ENCODE data around the gene PPIE.
"Not testable (repeated sequence)": the region's sequence is repeated elsewhere in the genome, so short reads cannot be mapped to it uniquely, and the experiment has no call there.

Gene PPIE

DNA sequence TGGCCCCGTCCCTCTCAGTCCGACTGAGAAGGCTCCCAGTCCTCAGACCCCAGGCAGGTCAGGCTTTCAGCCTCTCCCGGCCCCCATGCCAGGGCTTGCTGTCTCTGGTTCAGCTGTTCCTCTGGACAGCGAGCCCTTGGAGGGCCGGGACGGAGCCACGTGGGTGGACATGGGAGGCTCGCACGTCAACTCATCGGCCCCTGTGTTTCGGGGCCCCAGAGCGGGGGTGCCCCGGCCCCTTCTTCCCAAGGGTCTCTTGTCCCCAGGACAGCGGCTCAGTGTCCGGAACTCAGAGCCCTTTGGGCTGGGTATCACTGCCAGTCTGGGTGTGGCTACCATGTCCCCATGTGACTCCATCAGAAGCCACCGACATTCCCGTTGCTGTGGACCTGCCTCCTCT is 39.2 kb downstream of the PPIE start:
- not testable (repeated sequence) for DNase-seq

DNA sequence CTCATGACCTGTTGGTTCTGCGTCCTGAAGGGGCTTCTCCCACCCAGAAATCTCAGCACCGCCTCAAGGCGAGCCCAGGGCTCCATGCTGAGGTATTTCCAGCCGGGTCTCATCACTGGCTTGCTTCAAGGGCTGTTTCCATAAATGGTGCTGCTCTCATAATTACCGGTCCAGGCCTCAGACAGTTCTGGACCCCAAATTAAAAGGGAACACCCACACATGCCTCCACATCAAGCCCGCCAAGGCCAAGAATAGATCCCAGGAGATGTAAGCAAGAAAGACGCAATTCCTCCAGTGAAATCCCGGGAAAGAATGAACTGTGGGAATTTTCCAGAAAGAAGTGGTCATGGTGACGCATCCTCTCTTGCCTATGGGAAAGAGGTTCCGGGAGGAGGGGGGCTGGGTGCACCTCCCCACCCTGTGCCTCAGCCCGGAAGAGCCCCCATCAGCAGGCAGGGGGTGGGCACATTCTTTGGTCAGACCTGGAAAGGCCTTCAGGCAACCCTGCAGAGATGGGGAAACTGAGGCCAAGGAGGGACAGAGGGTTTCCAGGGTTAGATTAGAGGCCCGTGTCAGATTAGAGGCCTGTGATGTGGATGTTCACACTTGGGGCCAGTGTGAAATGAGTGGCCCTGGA is 39.9 kb downstream of the PPIE start:
- DNase-seq, result not testable (repeated sequence)

GRCh38 chr1:39779137-39779536 is 40.5 kb downstream of the PPIE start:
- DNase-seq, result no peak

DNA sequence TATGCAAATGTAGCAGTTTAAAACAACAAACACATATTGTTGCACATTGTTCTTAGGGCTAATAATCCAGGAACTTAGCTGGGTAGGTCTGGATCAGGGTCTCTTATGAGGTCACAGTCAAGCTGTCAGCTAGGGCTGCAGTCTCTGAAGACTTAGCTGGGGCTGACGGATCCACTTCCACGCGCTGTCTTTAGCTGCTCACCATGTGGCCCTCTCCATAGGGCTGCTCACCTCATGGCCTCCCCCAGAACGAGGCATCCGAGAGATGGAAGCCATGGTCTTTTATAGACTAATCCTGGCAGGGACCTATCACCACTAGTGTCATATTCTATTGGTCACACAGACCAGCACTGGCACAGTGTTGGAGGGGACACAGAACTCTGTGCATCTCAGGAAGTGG is 41.1 kb downstream of the PPIE start:
- no peak for DNase-seq

GRCh38 chr1:39781349-39781715 is 42.6 kb downstream of the PPIE start:
- DNase-seq, result no peak

DNA sequence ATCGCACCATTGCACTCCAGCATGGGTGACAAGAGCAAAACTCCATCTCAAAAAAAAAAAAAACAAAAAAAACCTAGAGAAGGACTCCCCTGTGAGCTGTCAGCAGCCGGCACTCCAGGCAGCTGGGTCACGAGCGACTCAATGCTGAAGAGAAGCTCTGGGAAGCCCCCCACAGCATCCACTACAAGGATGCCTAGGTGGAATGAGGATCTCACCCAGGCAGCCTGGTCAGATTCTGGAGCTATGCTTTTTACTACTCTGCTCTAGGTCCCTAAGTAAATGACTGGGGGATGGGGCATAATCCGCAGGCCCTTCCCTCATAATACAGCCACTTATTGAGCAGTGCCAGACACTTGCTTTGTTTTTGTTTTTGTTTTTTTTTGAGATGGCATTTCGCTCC is 43.4 kb downstream of the PPIE start:
- DNase-seq, result no peak

- DNase-seq, result not testable (repeated sequence)
Measured at GRCh38 chr1:39782685-39783084, 44.0 kb downstream of the PPIE start.

DNA sequence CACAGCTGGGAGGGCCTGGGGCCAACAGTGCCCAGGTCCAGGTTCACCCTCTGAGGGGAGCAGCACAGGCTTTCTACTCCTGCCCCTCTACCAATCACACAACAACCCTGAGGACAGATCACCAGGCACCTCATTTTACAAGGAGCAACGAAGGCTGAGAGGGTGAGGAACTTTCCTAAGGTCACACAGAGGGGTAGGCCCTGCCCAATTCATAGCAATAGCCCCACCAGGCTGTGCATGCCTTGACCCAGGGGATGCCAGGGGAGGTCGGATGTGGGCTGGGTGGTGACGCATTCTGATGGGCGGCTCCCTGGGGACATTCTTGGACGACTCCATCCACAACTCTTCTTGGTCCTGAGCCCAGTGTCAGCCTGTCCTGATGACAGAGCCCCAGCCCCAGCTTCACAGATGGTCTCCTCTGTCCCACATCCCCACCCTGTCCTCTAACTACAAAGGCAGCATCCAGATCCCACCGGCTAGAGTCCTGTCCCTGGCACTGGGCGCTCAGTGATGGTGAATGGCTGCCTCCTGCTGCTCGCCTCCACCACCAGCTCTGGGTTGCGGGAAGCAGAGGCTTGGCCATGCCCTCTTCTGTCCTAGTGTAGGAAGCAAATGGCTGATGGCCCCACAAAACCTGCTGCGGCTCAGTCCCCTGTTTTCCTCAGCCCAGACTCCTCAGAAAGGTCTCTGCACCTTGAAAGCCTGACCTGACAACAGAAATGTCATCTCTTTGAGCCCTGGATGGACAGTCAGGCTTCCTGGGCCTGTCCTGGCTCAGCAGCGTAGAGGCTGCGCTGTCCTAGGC is 47.8 kb downstream of the PPIE start:
- not testable (repeated sequence) for DNase-seq

- not testable (repeated sequence) for DNase-seq
Measured at GRCh38 chr1:39787108-39787375, 48.4 kb downstream of the PPIE start.

DNA sequence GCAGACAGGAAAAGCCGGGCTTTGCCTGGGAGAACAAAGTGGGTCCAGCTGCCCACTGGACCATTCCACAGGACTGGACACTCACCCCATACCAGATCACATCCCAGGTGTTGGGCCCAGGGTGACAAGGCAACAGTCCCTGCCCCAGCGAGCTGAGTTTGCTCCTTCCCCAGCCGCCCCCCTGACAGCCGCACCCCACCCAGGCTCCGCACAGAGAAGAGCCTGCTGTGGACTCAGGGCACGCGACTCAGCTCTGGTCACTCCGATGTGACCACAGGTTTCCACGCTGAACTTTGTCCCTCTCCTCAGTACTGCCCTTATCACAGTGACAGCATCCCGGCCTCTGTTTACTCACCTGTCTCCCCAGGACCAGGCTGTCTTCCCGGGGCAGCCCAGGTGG is 48.8 kb downstream of the PPIE start:
- DNase-seq, result no peak

- DNase-seq, result not testable (repeated sequence)
Measured at GRCh38 chr1:39787964-39788363, 49.3 kb downstream of the PPIE start.

- peak in 1 of 5 experiments; percentile 28 for DNase-seq
Measured at GRCh38 chr1:39788426-39788757, 49.7 kb downstream of the PPIE start.

GRCh38 chr1:39788758-39789570 is 50.3 kb downstream of the PPIE start, which contains the start of gene BMP8B:
TSS of gene BMP8B (minus strand) at chr1:39788865. CDS start at chr1:39788485, 380 bp downstream.
- DNase-seq, result peak in 4 of 5 experiments; percentile 11 to 67 (median 40)

DNA sequence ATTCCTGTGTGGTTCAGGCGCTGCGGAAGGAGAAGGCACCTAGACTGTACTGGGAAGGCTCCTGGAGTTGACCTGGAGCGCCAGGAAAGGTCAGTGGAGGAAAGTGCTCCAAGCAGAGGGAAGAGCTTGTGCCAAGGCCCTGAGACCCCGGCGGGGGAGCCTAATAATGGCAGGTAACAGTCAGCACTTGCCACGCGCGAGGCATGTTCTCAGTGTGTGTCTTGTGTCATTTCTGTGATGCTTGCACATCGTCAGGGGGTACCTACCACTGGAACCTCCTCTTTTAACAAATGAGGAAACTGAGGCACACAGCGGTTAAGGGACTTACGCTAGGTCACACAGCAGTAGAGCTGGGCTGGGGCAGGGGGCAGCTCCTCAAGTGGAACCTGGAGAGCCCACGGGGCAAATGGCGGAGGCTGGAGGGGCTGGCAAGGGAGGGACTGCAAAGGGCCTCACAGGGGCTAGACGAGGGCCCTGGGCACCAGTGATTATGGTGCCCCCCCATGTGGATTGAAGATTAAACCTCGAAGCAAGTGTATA is 51.0 kb downstream of the PPIE start:
- DNase-seq, result no peak

- no peak for DNase-seq
Measured at GRCh38 chr1:39791838-39792237, 53.2 kb downstream of the PPIE start.

DNA sequence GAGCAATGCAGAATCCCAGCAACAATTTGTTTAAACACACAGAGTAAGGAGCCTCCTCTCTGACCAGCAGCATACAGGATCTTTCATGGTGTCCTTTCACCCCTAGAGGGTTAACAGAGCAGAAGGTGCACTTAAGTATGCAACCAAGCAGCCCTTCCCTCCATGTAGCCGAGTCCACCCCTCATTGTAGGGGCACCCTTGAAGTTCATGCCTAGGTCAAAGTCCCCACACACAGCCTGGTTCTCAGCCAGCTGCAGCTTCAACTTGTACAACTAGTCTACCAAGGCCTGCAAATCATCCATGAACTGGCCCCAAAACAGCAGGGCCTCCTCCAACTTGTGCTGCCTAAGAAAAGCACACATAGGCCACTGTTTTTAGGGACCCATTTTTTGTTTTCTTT is 57.0 kb downstream of the PPIE start:
- DNase-seq, result no peak

DNA sequence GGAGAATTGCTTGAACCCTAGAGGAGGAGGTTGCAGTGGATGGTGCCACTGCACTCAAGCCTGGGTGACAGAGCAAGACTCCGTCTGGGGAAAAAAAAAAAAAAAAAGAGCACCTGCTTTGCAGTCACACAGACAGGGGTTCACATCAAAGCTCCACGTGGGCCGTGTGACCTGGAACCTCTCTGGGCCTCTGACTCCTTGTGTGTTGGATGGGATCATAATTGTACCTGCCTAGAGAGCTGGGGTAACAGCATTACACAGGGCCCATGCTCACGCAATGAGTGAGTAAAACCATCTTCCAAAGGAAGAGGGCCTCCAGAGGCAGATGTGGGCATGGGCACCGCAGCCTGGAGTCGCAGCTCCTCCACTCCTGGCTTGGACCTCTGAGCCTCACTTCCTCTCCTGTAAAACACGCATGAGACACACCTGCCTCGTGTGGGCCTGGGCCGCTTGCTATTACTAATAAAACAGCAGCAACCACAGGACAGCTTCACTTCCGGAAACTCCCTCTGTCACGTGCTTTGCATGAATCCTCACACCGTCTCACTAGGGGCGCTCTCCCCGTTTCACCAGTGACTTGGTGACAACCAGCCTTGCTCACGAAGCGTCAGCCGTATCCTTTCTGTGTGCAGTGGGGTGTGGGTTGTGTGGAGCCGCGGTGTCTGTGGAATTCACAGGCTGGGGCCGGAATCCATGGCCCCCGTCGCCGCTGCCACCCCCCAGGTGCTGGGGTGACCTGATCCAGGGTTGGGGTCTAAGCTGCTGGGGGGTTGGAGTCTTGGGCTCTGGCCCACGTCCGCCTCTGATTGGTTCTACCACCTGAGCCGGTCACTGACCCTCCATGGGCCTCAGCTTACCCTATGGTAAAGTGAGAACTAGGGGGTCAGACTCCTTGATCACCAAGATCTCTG is 60.4 kb downstream of the PPIE start:
- DNase-seq, result peak; percentile 53 to 96 (median 82)

DNA sequence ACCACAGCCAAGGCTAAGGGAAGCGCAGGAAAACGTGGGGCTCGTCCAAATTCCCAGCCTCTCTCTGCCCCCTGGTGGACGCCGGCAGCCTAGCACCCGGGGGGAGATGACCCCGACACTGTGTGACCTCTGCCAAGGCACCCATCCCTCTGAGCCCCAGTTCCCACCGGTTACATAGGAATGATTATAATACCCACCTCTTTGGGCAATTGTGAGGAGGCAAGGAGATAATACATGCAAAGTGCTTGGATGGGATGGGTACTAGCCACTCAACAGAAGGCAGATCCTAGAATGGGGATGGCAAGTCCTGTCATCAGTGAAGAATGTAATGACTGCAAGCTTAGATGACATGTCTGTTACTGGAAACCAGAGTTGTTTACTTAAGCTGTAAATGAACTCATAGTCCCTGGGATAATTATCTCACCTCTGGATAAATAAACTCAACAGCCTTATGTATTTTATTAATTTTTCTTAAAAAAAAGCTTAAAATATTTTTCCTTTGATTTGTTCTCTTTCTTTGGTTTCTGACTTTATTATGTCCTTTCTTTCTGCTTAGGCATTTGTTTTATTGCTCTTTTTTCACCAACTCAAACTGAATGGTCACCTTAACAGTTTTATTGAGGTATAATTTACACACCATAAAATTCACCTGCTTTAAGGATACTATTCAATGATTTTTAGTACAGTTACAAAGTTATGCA is 61.2 kb downstream of the PPIE start:
- DNase-seq, result peak; percentile 44 to 56 (median 51)

DNA sequence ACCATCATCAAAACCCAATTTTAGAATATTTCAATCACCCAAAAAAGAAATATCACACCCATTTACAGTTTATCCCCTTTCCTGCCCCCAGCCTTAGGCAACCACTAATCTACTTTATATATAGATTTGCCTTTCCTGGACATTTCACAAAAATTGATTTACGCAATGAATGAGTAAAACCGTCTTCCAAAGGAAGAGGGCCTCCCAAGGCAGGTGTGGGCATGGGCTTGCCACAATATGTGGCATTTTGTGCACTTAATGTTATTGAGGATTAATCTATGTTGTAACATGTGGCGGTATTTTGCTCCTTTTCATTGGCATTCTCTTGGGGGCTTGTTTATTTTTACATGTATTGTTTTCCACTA is 61.8 kb downstream of the PPIE start:
- DNase-seq, result no peak

DNA sequence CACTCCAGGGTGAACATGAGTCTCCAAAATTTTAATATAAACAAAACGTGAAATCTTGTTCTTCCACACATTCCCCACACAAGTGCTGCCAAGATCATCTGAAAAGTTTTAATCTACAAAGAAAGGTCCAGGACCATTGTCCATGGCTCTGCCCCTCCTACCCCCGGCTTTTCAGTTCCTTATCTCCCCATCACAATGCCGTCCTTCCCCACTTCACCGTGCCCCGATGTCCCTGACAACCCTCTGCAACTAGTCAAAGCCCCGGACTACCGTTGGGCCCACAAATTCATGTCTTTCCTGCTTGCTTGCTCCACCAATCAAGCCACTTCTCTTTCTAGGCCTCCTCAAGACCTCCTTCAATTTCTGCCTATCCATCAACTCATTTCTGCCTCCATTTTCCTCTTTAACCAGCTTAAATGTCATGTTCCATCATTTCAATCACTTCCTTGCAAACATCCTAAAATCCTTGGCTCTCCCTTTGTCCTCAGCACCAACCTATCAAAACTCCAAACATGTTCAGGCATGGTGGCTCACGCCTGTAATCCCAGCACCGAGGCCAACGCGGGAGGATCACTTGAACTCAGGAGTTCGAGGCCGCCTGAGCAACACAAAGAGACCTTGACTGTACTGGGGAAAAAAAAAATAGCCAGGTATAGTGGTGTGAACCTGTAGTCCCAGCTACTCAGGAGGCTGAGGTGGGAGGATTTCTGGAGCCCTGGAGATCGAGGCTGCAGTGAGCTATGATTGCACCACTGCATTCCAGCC is 64.0 kb downstream of the PPIE start:
- DNase-seq, result no peak

GRCh38 chr1:39805385-39805784 is 66.7 kb downstream of the PPIE start:
- DNase-seq, result no peak

Measured in T-helper 2 cell (primary cell).